GM18526 (cell line): ENCODE measurements around the gene HOXA11.

Experiments
- POLR2A ChIP-seq: IDR thresholded peaks from 3 replicates; pipeline ENCODE4 v1.6.1; 2011; ENCODE audit not compliant: insufficient read length; ENCODE audit errors: extremely low read depth

HOXA11 gene

GRCh38 chr7:27180431-27181420, 4.3 kb downstream of the HOXA11 start:
- no peak for TF ChIP-seq POLR2A

- TF ChIP-seq POLR2A: no peak
These were observed 5.3 kb downstream of the HOXA11 start for GRCh38 chr7:27179503-27180430.

GRCh38 chr7:27179030-27179429, 6.0 kb downstream of the HOXA11 start:
- no peak for TF ChIP-seq POLR2A

- no peak for TF ChIP-seq POLR2A
These were observed 6.7 kb downstream of the HOXA11 start for GRCh38 chr7:27178366-27178765.

- TF ChIP-seq POLR2A: no peak
These were observed 7.2 kb downstream of the HOXA11 start for GRCh38 chr7:27177795-27178320.

- TF ChIP-seq POLR2A: no peak
These were observed 7.9 kb downstream of the HOXA11 start for GRCh38 chr7:27176962-27177794.

GRCh38 chr7:27176524-27176845, 8.5 kb downstream of the HOXA11 start:
- no peak for TF ChIP-seq POLR2A

- TF ChIP-seq POLR2A: no peak
These were observed 9.2 kb downstream of the HOXA11 start for GRCh38 chr7:27175626-27176523.

- no peak for TF ChIP-seq POLR2A
These were observed 10.0 kb downstream of the HOXA11 start for GRCh38 chr7:27174874-27175625.

- TF ChIP-seq POLR2A: no peak
These were observed 10.8 kb downstream of the HOXA11 start, which contains the start of gene HOXA10 for GRCh38 chr7:27173956-27174873. Gene HOXA10, minus strand, starts transcription at chr7:27174320. Its CDS starts 14 bp downstream, at chr7:27174306.

GRCh38 chr7:27173511-27173955, 11.5 kb downstream of the HOXA11 start:
- no peak for TF ChIP-seq POLR2A
